Brain microvascular endothelial cell (primary cell): Measurements from ENCODE around the gene SSBP3.

Experiments
- DNase-seq: peaks from one replicate; pipeline ENCODE4 v3.0.0-alpha.2; 2020
- H3K27ac ChIP-seq: fragments of 250-450 bp; sonication (Bioruptor Pico); 2 replicates; pipeline ENCODE4 v1.5.1; 2020; ENCODE audit warnings: mild to moderate bottlenecking, moderate library complexity
- H3K27me3 ChIP-seq: fragments of 250-450 bp; sonication (Bioruptor Pico); replicated peaks from 2 replicates; pipeline ENCODE4 v1.5.1; 2020; ENCODE audit warnings: mild to moderate bottlenecking
- H3K36me3 ChIP-seq: fragments of 250-450 bp; sonication (Bioruptor Pico); replicated peaks from 2 replicates; pipeline ENCODE4 v1.5.1; 2020; ENCODE audit warnings: mild to moderate bottlenecking
- H3K4me3 ChIP-seq: 2 replicates; pipeline ENCODE4 v1.5.1; 2011; ENCODE audit warnings: low read depth, mild to moderate bottlenecking, control low read depth, low read length, moderate library complexity
- CTCF ChIP-seq: IDR thresholded peaks from 2 replicates; pipeline ENCODE4 v1.5.1; 2011; ENCODE audit warnings: low read depth, mild to moderate bottlenecking, moderate library complexity, low read length, control low read depth, inconsistent platforms; ENCODE audit errors: missing control alignments
- in situ Hi-C: cut with HindIII; loops from 2 replicates; pipeline ENCODE4 v1.10.0; 2017; ENCODE audit warnings: low sequenced_read_pairs, low pct_ligation_motif_present

SSBP3 gene

GRCh38 chr1:54280651-54281050 lies 125.5 kb downstream of the SSBP3 start:
- no peaks in the 10 kb centered on the region for H3K27me3 ChIP-seq
- peaks cover 5% of the 10 kb centered on the region for H3K36me3 ChIP-seq
- no peak overlapping the region for H3K4me3 ChIP-seq
- DNase-seq, result peak; percentile 37
- TF ChIP-seq CTCF, result no peak
- H3K27ac ChIP-seq, result no peak overlapping the region
- in situ Hi-C loops, result loop anchor here (25.0 kb wide), 1 partner anchor 207 kb away; no protein-coding TSS in a partner anchor

- H3K27me3 ChIP-seq, result no peaks in the 10 kb centered on the region
- DNase-seq, result no peak
- in situ Hi-C loops, result loop anchor here (25.0 kb wide), 1 partner anchor 208 kb away; no protein-coding TSS in a partner anchor
- H3K27ac ChIP-seq, result peak overlapping the region; percentile 64
- no peak for TF ChIP-seq CTCF
- H3K4me3 ChIP-seq, result no peak overlapping the region
- H3K36me3 ChIP-seq, result peaks cover 5% of the 10 kb centered on the region
Measured at GRCh38 chr1:54279457-54279856, 126.7 kb downstream of the SSBP3 start.

- TF ChIP-seq CTCF, result no peak
- H3K36me3 ChIP-seq, result peaks cover 5% of the 10 kb centered on the region
- in situ Hi-C loops, result loop anchor here (25.0 kb wide), 1 partner anchor 208 kb away; no protein-coding TSS in a partner anchor
- no peaks in the 10 kb centered on the region for H3K27me3 ChIP-seq
- DNase-seq, result peak; percentile 78
- peak overlapping the region; percentile 64 for H3K27ac ChIP-seq
- H3K4me3 ChIP-seq, result no peak overlapping the region
Measured at GRCh38 chr1:54278941-54279422, 127.2 kb downstream of the SSBP3 start.

GRCh38 chr1:54277451-54278341 lies 128.5 kb downstream of the SSBP3 start:
- H3K27ac ChIP-seq, result no peak overlapping the region
- no peak for DNase-seq
- H3K36me3 ChIP-seq, result peaks cover 5% of the 10 kb centered on the region
- no peak overlapping the region for H3K4me3 ChIP-seq
- in situ Hi-C loops, result loop anchor here (25.0 kb wide), 1 partner anchor 210 kb away; no protein-coding TSS in a partner anchor
- H3K27me3 ChIP-seq, result no peaks in the 10 kb centered on the region
- TF ChIP-seq CTCF, result no peak

GRCh38 chr1:54276617-54277450 lies 129.4 kb downstream of the SSBP3 start:
- in situ Hi-C loops, result loop anchor here (25.0 kb wide), 1 partner anchor 210 kb away; no protein-coding TSS in a partner anchor
- TF ChIP-seq CTCF, result no peak
- Histone ChIP-seq H3K27me3 (no peaks in the 10 kb centered on the region), H3K4me3 (no peak overlapping the region), H3K36me3 (peaks cover 5% of the 10 kb centered on the region), H3K27ac (no peak overlapping the region)
- no peak for DNase-seq
